Right hindlimb (tissue), 1 donor: ENCODE data around the gene PRKX.
"Not testable (repeated sequence)": the region's sequence is repeated elsewhere in the genome, so short reads cannot be mapped to it uniquely, and the experiment has no call there.

Source experiments
- DNase-seq: peaks from one replicate; pipeline ENCODE4 v3.0.0-alpha.2; 2018

The PRKX gene

GRCh38 chrX:3713225-3713936 is at the start of gene PRKX:
TSS of gene PRKX (minus strand) at chrX:3713649. CDS start at chrX:3713253, 396 bp downstream.
- DNase-seq, result peak; percentile 74

- no peak for DNase-seq
Measured at GRCh38 chrX:3763111-3763510, 49.7 kb upstream of the PRKX start.

GRCh38 chrX:3757510-3758025 is 44.1 kb upstream of the PRKX start:
- DNase-seq, result no peak

DNA sequence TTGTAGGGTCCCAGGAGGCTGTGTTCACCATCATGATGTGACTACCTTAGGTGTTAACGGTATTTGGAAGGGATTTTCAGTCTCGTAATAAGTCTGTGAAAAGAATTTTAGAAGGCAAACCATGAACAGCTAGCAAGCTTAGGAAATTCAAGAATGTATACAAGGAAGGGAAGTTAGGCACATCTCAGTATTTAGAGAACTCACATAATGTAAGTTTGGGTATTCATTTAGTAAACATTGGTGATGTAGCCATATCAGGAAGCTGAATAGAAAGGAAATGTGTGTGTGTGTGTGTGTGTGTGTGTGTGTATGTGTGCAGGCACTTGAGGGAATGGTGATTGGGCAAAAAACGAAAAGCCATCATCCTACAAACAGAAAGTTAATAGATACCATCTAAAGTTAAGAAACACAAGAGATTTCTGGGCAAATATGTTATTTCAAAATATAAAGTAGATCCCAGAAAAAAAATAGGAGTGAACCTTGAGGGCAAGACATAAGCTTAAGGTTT is 34.7 kb upstream of the PRKX start:
- DNase-seq, result no peak

DNA sequence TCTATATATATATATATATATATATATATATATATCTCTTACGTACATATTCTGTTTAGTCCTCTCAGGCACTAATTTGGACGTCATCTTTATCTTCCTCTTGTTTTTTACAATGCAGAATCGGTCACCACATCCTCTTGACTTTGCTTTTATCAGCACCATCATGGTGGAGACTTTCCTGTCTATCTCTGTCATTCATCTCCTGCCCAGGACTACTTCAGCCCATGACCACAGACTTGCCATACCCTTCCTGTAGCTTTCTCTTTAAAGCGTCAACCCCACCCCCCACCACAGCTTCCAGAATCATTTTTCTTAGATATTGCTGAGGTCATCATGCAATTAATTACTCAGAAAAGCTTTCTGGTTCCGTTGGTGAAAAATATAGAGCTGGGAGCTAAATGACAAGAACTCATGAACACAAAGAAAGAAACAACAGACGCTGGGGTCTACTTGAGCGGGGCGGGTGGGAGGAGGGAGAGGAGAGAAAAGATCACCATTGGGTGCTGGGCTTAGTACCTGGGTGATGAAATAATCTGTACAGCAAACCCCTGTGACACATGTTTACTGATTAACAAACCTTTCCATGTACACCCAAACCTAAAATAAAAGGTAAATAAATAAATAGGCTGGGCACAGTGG is 30.5 kb upstream of the PRKX start:
- DNase-seq, result no peak

GRCh38 chrX:3740946-3741345 is 27.5 kb upstream of the PRKX start:
- DNase-seq, result not testable (repeated sequence)

- no peak for DNase-seq
Measured at GRCh38 chrX:3738509-3738908, 25.1 kb upstream of the PRKX start.

DNA sequence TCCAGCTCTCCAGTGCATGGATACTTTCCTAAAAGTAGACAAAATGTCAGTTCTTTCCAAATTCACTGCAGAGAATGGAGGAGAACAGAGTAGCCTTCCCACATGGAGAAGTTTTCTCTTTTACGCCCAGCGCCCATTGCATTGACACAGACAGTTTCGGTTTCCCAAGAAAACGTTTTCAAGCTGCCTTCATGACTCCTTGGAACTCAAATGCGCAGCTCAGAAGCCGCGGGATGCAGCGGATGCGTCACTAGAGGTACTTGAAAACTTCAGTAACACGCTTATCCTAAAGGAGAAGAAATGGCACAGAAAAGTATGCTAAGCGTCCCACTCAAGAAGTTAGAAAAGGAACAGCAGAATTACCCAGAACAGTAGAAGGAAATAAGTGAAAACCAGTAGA is 23.1 kb upstream of the PRKX start:
- not testable (repeated sequence) for DNase-seq

DNA sequence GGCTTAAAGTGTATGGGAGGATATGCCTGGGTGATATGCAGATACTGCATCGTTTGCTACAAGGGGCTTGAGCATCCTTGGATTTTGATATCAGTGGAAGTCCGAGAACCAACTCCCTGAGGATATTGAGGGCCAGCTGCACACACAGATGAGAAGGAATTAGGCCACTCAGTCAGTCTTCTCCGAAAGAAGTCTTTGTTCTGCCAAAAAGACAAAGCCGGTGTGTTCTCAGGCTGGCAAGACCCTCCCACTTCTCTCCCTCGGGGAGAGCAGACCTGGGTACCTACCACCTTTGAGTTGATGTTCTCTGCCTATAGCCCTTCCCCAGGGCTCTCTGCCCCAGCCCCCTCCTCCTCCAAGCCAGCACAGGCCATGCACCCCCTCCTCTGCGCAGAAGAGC is 22.4 kb upstream of the PRKX start:
- DNase-seq, result not testable (repeated sequence)

DNA sequence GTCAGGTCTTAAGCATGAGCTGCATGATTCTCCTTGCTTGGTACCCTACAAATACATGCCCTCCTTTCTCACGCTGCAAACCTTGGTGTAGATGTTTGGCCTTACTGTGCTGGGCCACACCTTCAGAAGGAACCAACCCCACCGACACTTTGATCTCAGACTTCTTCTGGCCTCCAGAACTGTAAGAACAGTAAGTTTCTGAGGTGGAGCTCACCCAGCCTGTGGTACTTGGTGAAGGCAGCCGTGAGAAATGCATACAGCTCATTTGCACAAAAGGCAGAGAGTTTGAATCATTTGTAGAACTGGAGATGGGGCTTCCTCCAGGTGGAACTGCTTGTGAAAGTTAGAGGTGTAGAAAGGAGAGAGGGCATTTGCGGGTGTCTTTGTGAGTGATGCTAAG is 21.0 kb upstream of the PRKX start:
- DNase-seq, result not testable (repeated sequence)

DNA sequence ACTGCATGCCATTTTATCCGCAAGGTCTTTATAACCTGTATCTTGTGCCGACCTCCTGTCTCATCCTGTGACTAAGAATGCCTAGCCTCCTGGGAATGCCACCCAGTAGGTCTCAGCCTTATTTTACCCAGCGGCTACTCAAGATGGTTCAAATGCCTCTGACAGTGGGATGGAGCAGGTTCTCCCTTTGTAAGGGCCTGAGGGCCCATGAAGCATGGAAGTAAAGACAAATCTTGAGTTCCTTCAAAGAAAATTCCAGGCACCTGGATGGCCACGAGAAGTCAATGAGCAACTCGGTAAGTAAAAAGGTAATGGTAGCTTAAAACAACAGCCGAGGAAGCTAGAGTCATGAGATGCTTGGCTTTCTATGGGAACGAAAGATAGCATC is 19.6 kb upstream of the PRKX start:
- DNase-seq, result no peak

- not testable (repeated sequence) for DNase-seq
Measured at GRCh38 chrX:3732326-3733042, 19.0 kb upstream of the PRKX start.

GRCh38 chrX:3728454-3728853 is 15.0 kb upstream of the PRKX start:
- DNase-seq, result no peak

GRCh38 chrX:3723460-3723859 is 10.0 kb upstream of the PRKX start:
- not testable (repeated sequence) for DNase-seq

DNA sequence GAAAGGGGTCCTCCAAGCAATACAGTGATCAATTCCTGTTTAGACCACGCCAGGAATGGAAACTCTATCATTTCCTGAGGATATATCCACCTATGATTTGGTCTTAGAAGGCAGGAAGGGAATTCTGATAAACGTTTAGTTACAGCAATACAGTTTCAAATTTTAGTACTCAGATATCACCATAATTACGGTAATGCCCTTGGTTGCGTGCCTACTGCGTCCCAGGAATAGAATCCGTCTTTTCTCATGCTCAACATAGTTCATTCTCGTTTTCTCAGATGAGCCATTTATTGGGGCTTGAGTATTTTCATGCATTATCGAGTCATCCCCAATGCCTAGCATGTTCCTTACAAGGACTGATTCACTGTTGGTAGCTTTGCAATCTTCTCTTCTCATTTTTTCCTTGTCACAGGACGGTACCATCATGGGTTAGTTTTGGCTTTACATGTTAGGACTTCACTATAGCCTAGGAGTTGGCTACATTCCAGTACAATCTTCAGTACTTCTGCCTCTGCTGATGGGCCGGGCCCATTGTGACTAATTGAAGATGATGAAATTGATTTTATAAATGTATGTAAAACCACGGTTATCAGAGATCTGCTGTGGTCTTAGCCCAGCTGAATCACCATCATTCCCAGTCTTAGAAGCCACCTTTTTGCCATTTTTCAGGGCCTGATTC is 4.4 kb upstream of the PRKX start:
- DNase-seq, result no peak

GRCh38 chrX:3715921-3716320 is 2.5 kb upstream of the PRKX start:
- no peak for DNase-seq

GRCh38 chrX:3714706-3715479 is 1.4 kb upstream of the PRKX start:
- DNase-seq, result not testable (repeated sequence)

- peak; percentile 20 for DNase-seq
Measured at GRCh38 chrX:3713937-3714434, 537 bp upstream of the PRKX start.

- DNase-seq, result no peak
Measured at GRCh38 chrX:3712870-3713224, 602 bp downstream of the PRKX start.

- peak; percentile 22 for DNase-seq
Measured at GRCh38 chrX:3712051-3712869, 1.2 kb downstream of the PRKX start.

DNA sequence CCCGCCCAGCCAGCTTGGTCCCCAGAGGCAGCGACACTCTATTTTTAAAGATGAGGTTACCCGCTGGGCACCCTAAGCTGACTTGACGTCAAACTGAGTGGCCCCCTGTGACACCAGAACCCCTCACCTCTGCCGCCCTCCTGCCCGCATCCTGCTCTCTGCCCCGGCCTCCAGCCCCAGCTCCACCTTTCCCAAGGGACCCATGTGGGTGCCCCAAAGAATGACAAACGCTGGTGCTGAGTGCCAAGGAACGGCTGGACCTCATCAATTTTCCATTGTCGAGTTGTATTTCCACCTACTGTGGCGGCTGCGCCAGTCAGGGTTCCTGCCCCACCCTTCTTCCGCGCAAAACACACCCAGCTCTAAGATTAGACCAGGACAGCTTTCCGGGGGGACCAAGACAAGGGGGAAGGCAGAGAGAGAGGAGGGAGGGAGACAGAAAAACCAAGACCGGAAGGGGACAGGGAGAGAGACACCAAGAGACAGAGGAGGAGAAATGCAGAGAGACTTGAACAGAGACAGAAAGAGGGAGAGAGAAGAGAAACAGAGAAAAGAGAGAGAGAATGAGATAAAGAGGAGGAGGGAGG is 2.0 kb downstream of the PRKX start:
- peak; percentile 27 for DNase-seq
